Parietal lobe (tissue), 1 donor: ENCODE data around the gene MIDN. TPM values are rescaled to one million over a fixed set of nuclear protein-coding genes. Genes with fewer than 3 reads are reported as not detected.

Source experiments
- total RNA-seq: library from RNA; depleted of rRNA; stranded (reverse); fragments of >200 nt; gene quantifications from one replicate; pipeline ENCODE4 v1.2.3, GENCODE V29; 2014

Gene MIDN
- total RNA-seq, result 24.4 TPM

DNA sequence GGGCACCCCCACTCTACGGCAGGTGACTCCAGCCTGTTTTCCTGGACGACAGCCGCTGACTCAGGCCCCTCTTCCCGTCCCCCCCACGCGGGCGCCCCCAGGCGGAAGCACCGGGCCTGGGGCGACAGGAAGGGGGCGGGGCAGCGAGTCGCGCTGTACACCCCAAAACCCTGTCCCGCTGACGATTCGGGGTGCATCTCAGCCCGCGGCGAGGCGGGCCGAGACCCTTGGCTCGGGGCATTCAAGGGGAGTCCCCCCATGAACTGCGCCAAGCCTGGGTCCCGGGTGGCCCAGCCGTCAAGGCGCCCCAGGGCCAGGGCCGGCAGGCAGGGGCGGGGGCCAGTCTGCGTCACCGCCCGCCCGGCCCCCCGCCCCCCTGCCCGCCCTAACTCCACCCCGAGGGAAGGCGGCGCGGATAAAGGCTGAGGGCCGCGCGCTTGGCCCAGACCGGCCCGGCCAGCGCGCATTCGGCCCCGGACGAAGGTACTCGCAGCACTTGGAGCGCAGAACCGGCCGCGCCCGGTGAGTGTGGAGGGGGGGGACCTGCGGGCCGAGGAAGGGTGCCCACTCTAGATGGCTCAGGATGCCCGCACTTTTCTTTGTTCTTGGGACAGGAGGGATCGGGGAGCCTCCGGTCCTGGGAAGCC, at the start of gene MIDN:
Gene MIDN (plus strand): TSS at position 445 of the 647 bp plus-strand sequence. CDS start 1,714 bp downstream, outside the sequence.

DNA sequence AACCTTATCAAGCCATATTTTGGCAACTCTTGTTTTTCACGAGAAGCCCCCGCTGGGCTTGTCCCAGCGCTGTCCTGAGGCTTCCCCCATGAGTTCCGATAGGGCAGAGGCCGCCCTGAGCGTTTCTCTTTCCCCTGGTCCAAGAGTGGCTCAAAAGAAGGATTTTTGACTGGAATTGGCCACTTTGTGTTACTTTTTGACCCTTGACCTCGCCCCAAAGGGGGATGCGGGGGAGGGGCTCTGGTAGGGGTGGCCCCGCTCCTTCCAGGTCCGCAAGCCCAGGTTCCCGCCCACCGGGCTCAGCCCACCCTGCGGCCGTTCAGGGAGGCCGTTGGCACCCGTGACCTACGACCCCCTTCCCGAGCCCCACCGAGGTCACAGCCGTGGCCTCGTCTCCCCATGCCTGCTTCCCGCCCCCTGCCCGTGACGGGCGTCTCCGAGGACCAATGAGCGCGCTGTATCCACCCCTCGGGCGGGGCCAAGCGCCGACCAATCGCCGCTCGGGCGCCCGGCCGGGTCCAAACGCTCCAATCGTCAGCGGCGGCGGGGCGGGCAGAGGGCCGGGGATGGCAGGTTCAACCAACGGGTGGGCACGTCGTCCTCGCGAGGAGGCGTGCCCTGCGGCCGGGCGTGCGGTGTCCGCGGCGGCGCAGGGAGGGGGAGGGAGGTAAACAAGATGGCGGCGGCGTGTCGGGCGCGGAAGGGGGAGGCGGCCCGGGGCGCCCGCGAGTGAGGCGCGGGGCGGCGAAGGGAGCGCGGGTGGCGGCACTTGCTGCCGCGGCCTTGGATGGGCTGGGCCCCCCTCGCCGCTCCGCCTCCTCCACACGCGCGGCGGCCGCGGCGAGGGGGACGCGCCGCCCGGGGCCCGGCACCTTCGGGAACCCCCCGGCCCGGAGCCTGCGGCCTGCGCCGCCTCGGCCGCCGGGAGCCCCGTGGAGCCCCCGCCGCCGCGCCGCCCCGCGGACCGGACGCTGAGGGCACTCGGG, 43.0 kb upstream of the MIDN start, which contains the start of gene STK11:
Gene STK11 (plus strand): TSS at position 665 of the 986 bp plus-strand sequence. CDS start 1,136 bp downstream, outside the sequence.

DNA sequence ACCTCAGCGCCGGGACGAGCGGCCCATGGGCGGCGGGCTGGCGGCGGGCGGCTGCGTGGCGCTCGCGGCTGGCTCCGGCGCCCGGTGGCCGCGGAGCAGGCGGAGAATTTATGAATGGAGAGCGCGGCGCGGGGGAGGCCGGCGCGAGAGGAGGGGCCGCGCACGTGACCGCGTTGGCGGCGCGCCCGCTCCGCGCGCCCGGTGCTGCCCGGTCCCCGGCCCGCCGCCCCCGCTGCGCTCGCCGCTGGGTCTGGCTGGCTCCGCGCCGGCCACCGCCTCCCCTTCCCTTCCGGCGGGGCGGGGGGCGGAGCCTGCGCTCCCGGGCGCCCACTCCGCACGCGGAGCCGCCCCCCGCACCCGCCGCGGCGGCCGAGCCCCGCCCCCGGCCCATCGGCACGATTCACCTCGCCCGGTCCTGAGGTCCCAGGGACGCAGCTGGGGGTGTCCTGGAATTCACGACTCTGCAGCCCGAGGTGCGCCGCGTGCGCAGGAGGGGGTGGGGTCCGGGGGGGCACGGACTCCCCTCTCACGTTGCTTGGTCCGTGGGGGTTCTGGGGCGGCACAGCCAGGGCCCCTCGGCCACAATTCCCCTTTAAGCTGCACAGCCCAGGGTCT, 10.5 kb upstream of the MIDN start, which contains the start of gene CBARP:
Gene CBARP (minus strand): TSS at position 252 of the 615 bp plus-strand sequence. CDS start 1,905 bp downstream, outside the sequence.

DNA sequence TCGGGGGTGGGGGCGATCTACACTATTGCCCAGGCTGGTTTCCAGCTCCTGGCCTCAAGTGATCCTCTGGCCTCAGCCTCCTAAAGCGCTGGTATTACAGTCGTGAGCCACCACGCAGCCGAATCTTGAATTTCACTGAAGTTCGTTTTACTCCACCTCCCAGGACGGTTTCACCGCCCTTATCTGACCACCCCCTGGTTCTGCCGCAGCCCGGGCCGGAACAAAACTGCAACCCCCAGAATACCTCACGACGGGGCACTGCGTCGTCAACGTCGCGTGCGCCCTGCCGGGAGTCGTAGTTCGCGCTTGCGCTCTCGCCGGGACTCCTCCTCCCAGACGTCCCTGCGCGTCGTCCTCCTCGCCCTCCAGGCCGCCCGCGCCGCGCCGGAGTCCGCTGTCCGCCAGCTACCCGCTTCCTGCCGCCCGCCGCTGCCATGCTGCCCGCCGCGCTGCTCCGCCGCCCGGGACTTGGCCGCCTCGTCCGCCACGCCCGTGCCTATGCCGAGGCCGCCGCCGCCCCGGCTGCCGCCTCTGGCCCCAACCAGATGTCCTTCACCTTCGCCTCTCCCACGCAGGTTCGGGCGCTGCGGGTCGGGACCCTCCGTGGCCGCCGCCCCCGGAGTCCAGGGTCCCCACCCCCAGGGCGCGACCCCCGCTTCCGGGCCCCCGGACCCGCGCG, 6.8 kb upstream of the MIDN start, which contains the start of gene ATP5F1D:
Gene ATP5F1D (plus strand): TSS at position 335 of the 679 bp plus-strand sequence. CDS start 100 bp downstream, at position 435.

DNA sequence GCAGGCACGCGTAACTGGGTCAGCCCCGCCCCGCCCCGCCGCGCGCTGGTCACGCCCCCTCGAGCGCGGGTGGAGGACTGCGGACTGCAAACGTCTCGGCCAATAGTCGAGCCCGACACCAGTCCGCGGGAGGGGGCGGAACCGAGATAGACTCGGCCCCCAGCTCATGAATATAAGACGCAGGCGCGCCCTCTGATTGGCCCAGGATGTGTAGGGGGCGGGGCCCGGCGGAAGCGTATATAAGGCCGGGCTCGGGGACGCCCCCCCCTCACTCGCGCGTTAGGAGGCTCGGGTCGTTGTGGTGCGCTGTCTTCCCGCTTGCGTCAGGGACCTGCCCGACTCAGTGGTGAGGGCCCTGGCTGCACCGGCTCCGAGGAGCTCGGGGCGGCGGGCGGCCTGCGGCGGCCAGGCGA, 20.7 kb downstream of the MIDN start, which contains the start of gene CIRBP:
Gene CIRBP (plus strand): TSS at position 268 of the 413 bp plus-strand sequence. CDS start 1,602 bp downstream, outside the sequence.

DNA sequence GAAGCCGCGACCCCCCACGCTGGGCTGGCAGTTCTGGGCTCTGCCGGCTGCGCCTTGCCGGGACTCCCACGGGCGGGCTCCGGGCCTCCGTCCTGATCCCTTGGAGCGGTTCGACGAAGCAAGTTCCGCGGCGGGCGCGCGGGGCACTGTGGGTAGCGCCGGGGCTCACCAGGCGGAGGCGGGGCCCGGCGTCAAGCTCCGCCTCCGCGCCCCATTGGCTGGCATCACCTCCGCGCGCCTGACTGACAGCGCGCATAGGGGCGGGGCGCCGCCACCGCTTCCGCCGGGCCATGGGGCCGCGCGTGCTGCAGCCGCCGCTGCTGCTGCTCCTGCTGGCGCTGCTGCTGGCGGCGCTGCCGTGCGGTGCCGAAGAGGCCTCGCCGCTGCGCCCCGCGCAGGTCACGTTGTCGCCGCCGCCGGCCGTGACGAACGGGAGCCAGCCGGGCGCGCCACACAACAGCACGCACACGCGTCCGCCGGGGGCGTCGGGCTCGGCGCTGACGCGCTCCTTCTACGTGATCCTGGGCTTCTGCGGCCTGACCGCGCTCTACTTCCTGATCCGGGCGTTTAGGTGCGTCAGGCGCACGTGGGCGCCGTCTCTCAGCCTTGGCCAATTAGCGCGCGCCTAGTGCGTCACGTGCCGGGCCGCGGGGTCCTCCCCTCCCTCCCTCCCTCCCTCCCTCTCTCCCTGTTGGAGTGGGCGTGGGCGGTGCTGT, 27.0 kb downstream of the MIDN start, which contains the start of gene FAM174C:
Gene FAM174C (plus strand): TSS at position 271 of the 716 bp plus-strand sequence. CDS start 20 bp downstream, at position 291.

DNA sequence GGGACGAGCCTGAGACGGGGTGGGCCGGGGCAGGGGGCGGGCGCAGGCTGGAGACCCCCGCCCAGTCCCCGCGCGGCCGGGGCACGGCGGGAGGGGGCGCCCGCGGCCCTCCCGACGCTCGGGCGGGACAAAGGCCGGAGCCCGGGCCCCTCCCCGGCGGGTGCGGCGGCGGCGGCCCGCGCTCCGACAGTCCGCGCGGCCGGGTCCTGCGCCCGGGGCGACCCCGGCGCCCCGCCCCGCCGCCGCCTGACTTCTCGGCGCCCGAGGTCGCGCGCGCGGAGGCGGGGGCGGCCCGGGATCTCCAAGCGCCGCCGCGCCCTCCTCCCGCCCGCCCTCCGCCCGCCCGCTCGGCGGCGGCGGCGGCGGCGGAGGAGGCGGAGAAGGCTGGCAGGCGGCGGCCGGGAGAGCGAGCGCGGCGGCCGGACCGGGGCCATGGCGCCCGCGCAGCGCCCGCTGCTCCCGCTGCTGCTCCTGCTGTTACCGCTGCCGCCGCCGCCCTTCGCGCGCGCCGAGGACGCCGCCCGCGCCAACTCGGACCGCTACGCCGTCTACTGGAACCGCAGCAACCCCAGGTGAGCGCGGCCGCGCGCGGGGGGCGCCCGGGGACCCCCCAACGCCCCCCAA, 37.5 kb downstream of the MIDN start, which contains the start of gene EFNA2:
Gene EFNA2 (plus strand): TSS at position 137 of the 624 bp plus-strand sequence. CDS start 296 bp downstream, at position 433.

Other genes with a start within 250 kb of the MIDN start
- gene GRIN3B, start 248.2 kb upstream of the MIDN start, total RNA-seq, result not detected
- 59.8 TPM for gene TMEM259, start 227.5 kb upstream of the MIDN start, total RNA-seq
- gene RNU6-2, start 227.1 kb upstream of the MIDN start, total RNA-seq, result not detected
- 6.3 TPM for gene CNN2, start 222.0 kb upstream of the MIDN start, total RNA-seq
- gene ABCA7, start 208.5 kb upstream of the MIDN start, total RNA-seq, result 4.4 TPM
- 2.8 TPM for gene ARHGAP45, start 181.4 kb upstream of the MIDN start, total RNA-seq
- 37.6 TPM for gene POLR2E, start 153.2 kb upstream of the MIDN start, total RNA-seq
- 107 TPM for gene GPX4, start 144.6 kb upstream of the MIDN start, total RNA-seq
- 8.1 TPM for gene SBNO2, start 74.3 kb upstream of the MIDN start, total RNA-seq
- gene STK11, start 42.8 kb upstream of the MIDN start, total RNA-seq, result 43.2 TPM
- 15.3 TPM for gene CBARP, start 10.6 kb upstream of the MIDN start, total RNA-seq
- 15.7 TPM for gene ATP5F1D, start 6.8 kb upstream of the MIDN start, total RNA-seq
- gene CIRBP, start 20.7 kb downstream of the MIDN start, total RNA-seq, result 380 TPM
- 8.1 TPM for gene FAM174C, start 26.9 kb downstream of the MIDN start, total RNA-seq
- 7.5 TPM for gene EFNA2, start 37.3 kb downstream of the MIDN start, total RNA-seq
- 36.6 TPM for gene NDUFS7, start 135.3 kb downstream of the MIDN start, total RNA-seq
- 15.0 TPM for gene GAMT, start 153.0 kb downstream of the MIDN start, total RNA-seq
- gene DAZAP1, start 159.0 kb downstream of the MIDN start, total RNA-seq, result 40.1 TPM
- gene RPS15, start 189.8 kb downstream of the MIDN start, total RNA-seq, result 535 TPM
- 276 TPM for gene APC2, start 201.5 kb downstream of the MIDN start, total RNA-seq
- 24.1 TPM for gene C19orf25, start 230.6 kb downstream of the MIDN start, total RNA-seq
- 3.8 TPM for gene PCSK4, start 241.8 kb downstream of the MIDN start, total RNA-seq
- 2.2 TPM for gene REEP6, start 242.6 kb downstream of the MIDN start, total RNA-seq